GM12878 (cell line): ENCODE data around the gene SESN3. TPM values are rescaled to one million over a fixed set of nuclear protein-coding genes. Genes with fewer than 3 reads are reported as not detected.

ENCODE experiments used
- ASH2L ChIP-seq: fragments of 300-600, 200-600 bp; sonication (generic); IDR thresholded peaks from 2 replicates; pipeline ENCODE4 v1.6.1; 2017; ENCODE audit warnings: low read depth, mild to moderate bottlenecking, borderline replicate concordance
- DPF2 ChIP-seq: fragments of 450-650 bp; IDR thresholded peaks from 2 replicates; pipeline ENCODE4 v1.6.1; 2017; ENCODE audit warnings: mild to moderate bottlenecking
- POLR2A ChIP-seq: IDR thresholded peaks from 2 replicates; pipeline ENCODE4 v1.6.1; 2011; ENCODE audit warnings: low read depth, mild to moderate bottlenecking, low read length
- SREBF2 ChIP-seq: IDR thresholded peaks from 2 replicates; pipeline ENCODE4 v1.6.1; 2012; ENCODE audit warnings: mild to moderate bottlenecking, low read length
- ZNF274 ChIP-seq: IDR thresholded peaks from one replicate; pipeline ENCODE4 v1.8.0; 2011; ENCODE audit not compliant: insufficient read length, insufficient read depth
- polyA plus RNA-seq, 11 experiments: library from polyadenylated mRNA; depleted of rRNA in 4 of 11; unstranded in 6 of 11; stranded (reverse) in 5 of 11; fragments of >200 nt; fragmentation: Nextera tagmentation in 4 of 11; fragmentation: Illumina TruSeq in 1 of 11; extraction: Ambion mirVana in 4 of 11; extraction: Trizol in 1 of 11; gene quantifications; 1 replicate in 1 of 11; 2 replicates in 10 of 11; pipeline versions ENCODE4 v1.2.1 to v1.2.3, GENCODE V29; 2011 to 2016; ENCODE audit warnings: inconsistent platforms in 2 of 11, missing spikeins in 2 of 11, low read depth in 1 of 11
- total RNA-seq, 4 experiments: library from RNA; depleted of rRNA in 3 of 4; stranded (reverse); fragments of >200 nt in 3 of 4; fragmentation: Illumina TruSeq in 1 of 4; extraction: Trizol in 1 of 4; gene quantifications; 2 replicates each; pipeline versions ENCODE4 v1.2.1 to v1.2.3, GENCODE V29; 2013 to 2021
- TF ChIP-seq, protein P1 (sequence below): IDR thresholded peaks from 2 replicates; pipeline ENCODE4 v1.6.1; 2011; ENCODE audit warnings: low read depth, mild to moderate bottlenecking, low read length, moderate library complexity, borderline replicate concordance; ENCODE audit errors: extremely low read depth
- TF ChIP-seq, protein P2 (sequence below): fragments of 450-650 bp; IDR thresholded peaks from 2 replicates; pipeline ENCODE4 v1.6.1; 2018; ENCODE audit warnings: mild to moderate bottlenecking, low read depth, moderate library complexity; ENCODE audit not compliant: partially characterized antibody
- TF ChIP-seq, protein P3 (sequence below): fragments of 450-650 bp; IDR thresholded peaks from 2 replicates; pipeline ENCODE4 v1.6.1; 2016; ENCODE audit warnings: mild to moderate bottlenecking, moderate library complexity, borderline replicate concordance

SESN3 gene
- total and polyA plus RNA-seq, 10 of the 15 experiments (the other 5 are each of a cell fraction or from before 2014, with no cell fraction given), result 0.64 to 6.7 (median 3.0) TPM

DNA sequence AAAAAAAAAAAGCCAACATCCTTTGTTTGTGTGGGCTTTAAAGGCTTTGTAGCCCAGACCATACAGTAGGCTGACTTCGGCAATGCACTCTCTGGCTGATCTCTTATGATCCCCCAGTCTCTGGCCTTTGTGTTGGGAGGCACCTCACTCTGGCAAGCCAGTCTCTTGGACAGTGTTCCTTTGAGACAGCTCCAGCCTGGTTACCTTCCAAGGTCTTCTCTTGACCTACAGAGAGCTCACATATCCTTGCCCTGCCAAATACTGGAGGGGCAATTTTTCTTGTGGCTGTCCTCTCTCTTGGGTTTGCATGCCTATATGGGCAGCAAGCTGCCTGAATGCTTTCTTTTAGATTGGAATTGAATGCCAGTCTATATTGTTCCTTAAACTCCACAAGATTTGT lies 69.8 kb downstream of the SESN3 start (continued):
- TF ChIP-seq, protein P1, sequence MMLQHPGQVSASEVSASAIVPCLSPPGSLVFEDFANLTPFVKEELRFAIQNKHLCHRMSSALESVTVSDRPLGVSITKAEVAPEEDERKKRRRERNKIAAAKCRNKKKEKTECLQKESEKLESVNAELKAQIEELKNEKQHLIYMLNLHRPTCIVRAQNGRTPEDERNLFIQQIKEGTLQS, result no peak
- no peak for TF ChIP-seq ZNF274
- TF ChIP-seq, protein P2, sequence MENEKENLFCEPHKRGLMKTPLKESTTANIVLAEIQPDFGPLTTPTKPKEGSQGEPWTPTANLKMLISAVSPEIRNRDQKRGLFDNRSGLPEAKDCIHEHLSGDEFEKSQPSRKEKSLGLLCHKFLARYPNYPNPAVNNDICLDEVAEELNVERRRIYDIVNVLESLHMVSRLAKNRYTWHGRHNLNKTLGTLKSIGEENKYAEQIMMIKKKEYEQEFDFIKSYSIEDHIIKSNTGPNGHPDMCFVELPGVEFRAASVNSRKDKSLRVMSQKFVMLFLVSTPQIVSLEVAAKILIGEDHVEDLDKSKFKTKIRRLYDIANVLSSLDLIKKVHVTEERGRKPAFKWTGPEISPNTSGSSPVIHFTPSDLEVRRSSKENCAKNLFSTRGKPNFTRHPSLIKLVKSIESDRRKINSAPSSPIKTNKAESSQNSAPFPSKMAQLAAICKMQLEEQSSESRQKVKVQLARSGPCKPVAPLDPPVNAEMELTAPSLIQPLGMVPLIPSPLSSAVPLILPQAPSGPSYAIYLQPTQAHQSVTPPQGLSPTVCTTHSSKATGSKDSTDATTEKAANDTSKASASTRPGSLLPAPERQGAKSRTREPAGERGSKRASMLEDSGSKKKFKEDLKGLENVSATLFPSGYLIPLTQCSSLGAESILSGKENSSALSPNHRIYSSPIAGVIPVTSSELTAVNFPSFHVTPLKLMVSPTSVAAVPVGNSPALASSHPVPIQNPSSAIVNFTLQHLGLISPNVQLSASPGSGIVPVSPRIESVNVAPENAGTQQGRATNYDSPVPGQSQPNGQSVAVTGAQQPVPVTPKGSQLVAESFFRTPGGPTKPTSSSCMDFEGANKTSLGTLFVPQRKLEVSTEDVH, result no peak
- TF ChIP-seq ASH2L, result no peak
- no peak for TF ChIP-seq DPF2
- TF ChIP-seq, protein P3, sequence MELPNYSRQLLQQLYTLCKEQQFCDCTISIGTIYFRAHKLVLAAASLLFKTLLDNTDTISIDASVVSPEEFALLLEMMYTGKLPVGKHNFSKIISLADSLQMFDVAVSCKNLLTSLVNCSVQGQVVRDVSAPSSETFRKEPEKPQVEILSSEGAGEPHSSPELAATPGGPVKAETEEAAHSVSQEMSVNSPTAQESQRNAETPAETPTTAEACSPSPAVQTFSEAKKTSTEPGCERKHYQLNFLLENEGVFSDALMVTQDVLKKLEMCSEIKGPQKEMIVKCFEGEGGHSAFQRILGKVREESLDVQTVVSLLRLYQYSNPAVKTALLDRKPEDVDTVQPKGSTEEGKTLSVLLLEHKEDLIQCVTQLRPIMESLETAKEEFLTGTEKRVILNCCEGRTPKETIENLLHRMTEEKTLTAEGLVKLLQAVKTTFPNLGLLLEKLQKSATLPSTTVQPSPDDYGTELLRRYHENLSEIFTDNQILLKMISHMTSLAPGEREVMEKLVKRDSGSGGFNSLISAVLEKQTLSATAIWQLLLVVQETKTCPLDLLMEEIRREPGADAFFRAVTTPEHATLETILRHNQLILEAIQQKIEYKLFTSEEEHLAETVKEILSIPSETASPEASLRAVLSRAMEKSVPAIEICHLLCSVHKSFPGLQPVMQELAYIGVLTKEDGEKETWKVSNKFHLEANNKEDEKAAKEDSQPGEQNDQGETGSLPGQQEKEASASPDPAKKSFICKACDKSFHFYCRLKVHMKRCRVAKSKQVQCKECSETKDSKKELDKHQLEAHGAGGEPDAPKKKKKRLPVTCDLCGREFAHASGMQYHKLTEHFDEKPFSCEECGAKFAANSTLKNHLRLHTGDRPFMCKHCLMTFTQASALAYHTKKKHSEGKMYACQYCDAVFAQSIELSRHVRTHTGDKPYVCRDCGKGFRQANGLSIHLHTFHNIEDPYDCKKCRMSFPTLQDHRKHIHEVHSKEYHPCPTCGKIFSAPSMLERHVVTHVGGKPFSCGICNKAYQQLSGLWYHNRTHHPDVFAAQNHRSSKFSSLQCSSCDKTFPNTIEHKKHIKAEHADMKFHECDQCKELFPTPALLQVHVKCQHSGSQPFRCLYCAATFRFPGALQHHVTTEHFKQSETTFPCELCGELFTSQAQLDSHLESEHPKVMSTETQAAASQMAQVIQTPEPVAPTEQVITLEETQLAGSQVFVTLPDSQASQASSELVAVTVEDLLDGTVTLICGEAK, result no peak
- no peak for TF ChIP-seq POLR2A
- no peak for TF ChIP-seq SREBF2
